Measurements from ENCODE around the gene RCN1.

- TF ChIP-seq SAFB2 (IDR thresholded peaks at IDR 0.05; ENCODE audit: borderline replicate concordance, low read depth, low read length, severe bottlenecking) (no peak), MYC (IDR thresholded peaks at IDR 0.05; ENCODE audit: low read depth, low read length) (no peak), MYC (CRISPR knock-in tag; IDR thresholded peaks at IDR 0.05; ENCODE audit: borderline replicate concordance, low read depth) (no peak), FOXA1 (IDR thresholded peaks at IDR 0.05; ENCODE audit: borderline replicate concordance) (no peak), CBFA2T3 (IDR thresholded peaks at IDR 0.05) (no peak), CHD4 (IDR thresholded peaks at IDR 0.05; ENCODE audit: insufficient read depth, insufficient replicate concordance, low read depth, low read length, poor library complexity, severe bottlenecking) (no peak)
These were observed 51.1 kb downstream of the RCN1 start for GRCh38 chr11:32141745-32142546.
